Bronchial smooth muscle cell (primary cell): ENCODE measurements around the gene EPRS1. TPM values are rescaled to one million over a fixed set of nuclear protein-coding genes. Genes with fewer than 3 reads are reported as not detected.

Experiments
- total RNA-seq: library from RNA; depleted of rRNA; stranded (reverse); fragments of >200 nt; gene quantifications from 2 replicates; pipeline ENCODE4 v1.2.1, GENCODE V29; 2014

Gene EPRS1
- 76.8 and 116 TPM in 2 replicates for total RNA-seq

DNA sequence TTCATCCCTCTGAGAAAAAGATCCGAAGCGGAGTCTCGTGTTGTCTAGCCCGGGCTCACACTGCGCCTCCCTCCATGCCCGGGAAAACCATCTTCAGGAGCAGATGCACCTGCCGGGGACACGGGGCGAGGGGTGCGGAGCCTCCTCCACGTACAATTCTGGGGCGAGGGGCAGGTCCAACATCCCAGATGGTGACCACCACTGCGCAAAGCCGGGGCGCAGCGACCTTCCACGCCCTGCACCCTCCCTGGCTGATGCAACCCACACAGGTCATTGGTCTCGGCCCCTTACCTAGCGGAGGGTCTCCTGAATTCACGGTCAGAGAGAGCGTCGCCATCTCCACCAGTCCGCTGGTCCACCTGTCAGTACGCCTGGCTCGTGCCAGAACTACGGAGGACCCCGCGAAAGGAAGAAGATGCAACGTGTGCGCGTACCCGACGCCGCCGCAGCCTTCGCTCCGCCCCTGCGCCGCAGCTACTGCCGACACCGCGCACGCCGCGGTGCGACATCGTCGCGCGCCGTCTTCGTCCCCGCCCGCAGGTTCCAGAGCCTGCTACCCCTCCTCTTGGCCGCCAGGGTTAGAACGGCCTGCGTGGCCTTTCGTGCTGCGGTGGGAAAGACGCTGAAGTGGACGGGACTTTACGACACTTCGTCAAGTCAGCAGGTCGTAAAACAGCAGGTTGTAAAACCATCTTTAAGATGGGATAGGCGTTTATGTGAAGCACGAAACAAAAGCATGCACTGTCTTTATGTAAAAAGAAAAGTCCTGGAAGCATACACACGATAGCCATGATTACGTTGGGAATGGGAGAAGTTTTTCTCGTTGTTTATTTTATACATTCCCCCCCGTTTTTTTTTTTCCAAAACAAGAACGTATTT lies at the start of gene EPRS1:
TSS of gene EPRS1 (minus strand) at position 454 of the 879 bp plus-strand sequence. CDS start at position 337, 117 bp downstream.

DNA sequence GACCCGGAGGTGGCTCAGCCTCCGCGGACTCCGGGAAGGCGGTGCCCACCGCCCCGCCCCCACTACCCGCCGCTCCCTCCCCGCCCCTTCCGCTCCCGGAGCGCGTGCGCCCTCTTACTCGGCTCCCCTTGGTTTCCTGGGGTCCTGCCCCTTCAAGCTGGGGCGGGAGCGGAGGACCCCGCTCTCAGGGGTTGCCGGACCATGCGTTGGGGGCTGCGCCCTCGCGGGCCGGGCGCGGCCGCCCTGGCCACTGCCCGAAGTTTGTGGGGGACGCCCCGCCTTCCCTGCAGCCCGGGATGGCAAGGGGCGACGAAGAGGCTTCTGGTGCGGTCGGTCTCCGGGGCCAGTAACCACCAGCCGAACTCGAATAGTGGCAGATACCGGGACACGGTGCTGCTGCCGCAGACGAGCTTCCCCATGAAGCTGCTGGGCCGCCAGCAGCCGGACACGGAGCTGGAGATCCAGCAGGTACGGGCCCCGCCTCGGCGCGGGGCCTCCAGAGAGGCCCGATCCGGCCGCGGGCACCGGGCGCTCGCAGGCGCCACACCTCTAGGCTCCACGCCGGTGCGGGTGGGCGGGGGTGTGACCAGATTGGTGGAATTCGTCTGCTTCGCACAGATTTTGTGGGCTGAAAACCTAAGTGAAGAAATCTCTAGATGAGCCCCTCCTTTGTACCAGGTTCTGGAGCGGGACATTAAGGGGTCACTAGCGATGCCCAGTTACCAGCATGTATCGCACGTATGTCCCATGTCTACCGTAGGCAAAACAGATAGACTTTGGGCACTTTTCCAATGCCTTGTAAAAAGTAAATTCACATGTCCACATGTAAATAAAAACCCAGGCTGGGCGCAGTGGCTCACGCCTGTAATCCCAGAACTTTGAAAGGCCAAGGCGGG lies 48.0 kb upstream of the EPRS1 start, which contains the start of gene IARS2:
TSS of gene IARS2 (plus strand) at position 117 of the 896 bp plus-strand sequence. CDS start at position 202, 85 bp downstream.

DNA sequence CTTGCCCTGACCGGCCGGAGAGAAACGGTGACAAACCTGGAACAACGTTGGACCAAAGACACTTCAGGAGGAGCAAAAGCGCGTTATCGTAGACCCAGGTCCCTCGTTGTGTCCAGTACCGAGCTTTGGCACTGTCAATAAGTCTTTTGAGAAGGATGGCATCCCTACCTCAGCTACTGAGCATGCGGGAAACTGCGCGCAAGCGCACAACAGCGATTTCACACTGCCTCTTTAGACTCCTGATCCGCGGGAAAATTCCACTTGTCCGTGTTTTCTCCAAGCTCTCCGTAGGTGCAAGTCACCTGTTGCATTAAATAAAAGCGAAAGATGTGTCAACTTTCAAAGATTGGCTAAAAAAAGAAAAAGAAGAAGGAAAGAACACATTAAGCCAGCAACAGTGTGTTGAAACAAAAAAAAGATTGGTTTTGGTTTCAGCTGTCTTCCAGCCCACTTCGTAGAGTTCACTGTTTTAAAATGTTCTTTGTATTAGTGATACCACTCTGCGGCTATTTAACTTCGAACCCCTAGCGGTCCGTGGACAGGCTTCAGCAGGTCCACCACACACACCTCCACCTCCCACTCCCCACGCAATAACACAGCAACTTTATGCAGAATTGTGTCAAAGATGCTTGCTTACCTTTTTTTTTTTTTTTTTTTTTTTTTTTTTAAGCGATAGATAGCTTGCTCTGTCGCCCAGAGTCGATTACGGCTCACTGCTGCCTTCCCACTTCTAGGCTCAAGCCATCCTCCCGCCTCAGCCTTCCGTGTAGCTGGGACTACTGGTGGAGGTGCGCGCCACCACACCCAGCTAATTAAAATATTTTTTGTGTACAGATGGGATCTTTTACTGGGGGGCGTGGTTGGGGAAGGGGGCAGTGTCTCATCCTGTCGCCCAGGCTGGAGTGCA lies 43.6 kb upstream of the EPRS1 start, which contains the start of gene BPNT1:
TSS of gene BPNT1 (minus strand) at position 139 of the 907 bp plus-strand sequence. CDS start 9,942 bp downstream, outside the sequence.

Other genes starting within 250 kb of the EPRS1 start
- 0.32 TPM in 1 of 2 replicates, not detected in the other for gene SLC30A10, start 117.9 kb downstream of the EPRS1 start, total RNA-seq
- gene BPNT1, start 43.3 kb upstream of the EPRS1 start, total RNA-seq: 18.0 and 19.3 TPM in 2 replicates
- gene IARS2, start 47.6 kb upstream of the EPRS1 start, total RNA-seq: 55.3 and 103 TPM in 2 replicates
- 29.0 and 33.0 TPM in 2 replicates for gene RAB3GAP2, start 225.9 kb upstream of the EPRS1 start, total RNA-seq